Sigmoid colon (tissue), 7 donors: Measurements from ENCODE around the gene KLRD1. TPM values are rescaled to one million over a fixed set of nuclear protein-coding genes. Genes with fewer than 3 reads are reported as not detected.

Experiments used
- DNase-seq: peaks from one replicate; pipeline ENCODE4 v3.0.0-alpha.2; 2019
- H3K27ac ChIP-seq, 4 donors: fragments of 200-600 bp; sonication (generic); one replicate each; pipeline ENCODE4 v1.5.1; 2016 to 2019; ENCODE audit warnings: mild to moderate bottlenecking in 1 of 4
- H3K27me3 ChIP-seq, 3 donors: fragments of 200-600 bp; sonication (generic); one replicate each; pipeline ENCODE4 v1.5.1; 2019; ENCODE audit warnings: mild to moderate bottlenecking in 1 of 3
- H3K36me3 ChIP-seq, 4 donors: fragments of 200-600 bp; sonication (generic); one replicate each; pipeline ENCODE4 v1.5.1; 2016 to 2019
- H3K4me1 ChIP-seq, 4 donors: fragments of 200-600 bp; sonication (generic); one replicate each; pipeline ENCODE4 v1.5.1; 2017 to 2019
- H3K4me3 ChIP-seq, 4 donors: fragments of 200-600 bp; sonication (generic); one replicate each; pipeline ENCODE4 v1.5.1; 2017 to 2019; ENCODE audit warnings: mild to moderate bottlenecking in 2 of 4, moderate library complexity in 1 of 4
- H3K9me3 ChIP-seq, 4 donors: fragments of 200-600 bp in 3 of 4; sonication (generic) in 3 of 4; one replicate each; pipeline versions ENCODE4 v1.5.1 to v1.6.1; 2013 to 2019
- EP300 ChIP-seq, 4 donors: sonication (generic); formaldehyde crosslinking; IDR thresholded peaks; one replicate each; pipeline ENCODE4 v1.6.1; 2017; ENCODE audit warnings: antibody characterized with exemption in 4 of 4
- POLR2A ChIP-seq, 2 donors: fragments of 450-650 bp; IDR thresholded peaks; one replicate each; pipeline ENCODE4 v1.6.1; 2016; ENCODE audit warnings: antibody characterized with exemption in 2 of 2, mild to moderate bottlenecking in 2 of 2, moderate library complexity in 2 of 2
- POLR2AphosphoS5 ChIP-seq, 4 donors: sonication (generic); formaldehyde crosslinking; IDR thresholded peaks; one replicate each; pipeline ENCODE4 v1.6.1; 2017; ENCODE audit warnings: antibody characterized with exemption in 4 of 4
- WGBS, 2 donors: extraction: QIAGEN DNeasy Blood & Tissue Kit; methylation state at CpG; one replicate each; pipeline ENCODE4 v1.1.7; 2013; 5-methylcytosine and 5-hydroxymethylcytosine counted together
- intact Hi-C: fragments of 100-400 bp; cut with DNase I; formaldehyde crosslinking; loops from one replicate; pipeline ENCODE4 v1.15.1; 2023
- polyA plus RNA-seq, 3 donors: library from polyadenylated mRNA; stranded (reverse); fragments of 200-250 nt; gene quantifications; one replicate each; pipeline ENCODE4 v1.2.3, GENCODE V29; 2013
- total RNA-seq, 4 donors: library from RNA; depleted of rRNA; stranded (reverse); fragments of >200 nt; gene quantifications; one replicate each; pipeline ENCODE4 v1.1.0, GENCODE V29; 2016
- TF ChIP-seq, protein P1 (sequence below), 4 experiments: fragments of 450-650 bp in 3 of 4; fragments of 200-600 bp in 1 of 4; IDR thresholded peaks; one replicate each; pipeline ENCODE4 v1.5.1; 2016 to 2019; ENCODE audit warnings: antibody characterized with exemption in 4 of 4, mild to moderate bottlenecking in 3 of 4, moderate library complexity in 2 of 4
- donor health status: healthy with polysubstance abuse.
- donor health status: Bipolar disorder and iron deficiency.
- donor health status: healthy.

The KLRD1 gene
- total and polyA plus RNA-seq, 7 donors = 0.54 to 3.6 (median 1.2) TPM; not detected in 1

DNA sequence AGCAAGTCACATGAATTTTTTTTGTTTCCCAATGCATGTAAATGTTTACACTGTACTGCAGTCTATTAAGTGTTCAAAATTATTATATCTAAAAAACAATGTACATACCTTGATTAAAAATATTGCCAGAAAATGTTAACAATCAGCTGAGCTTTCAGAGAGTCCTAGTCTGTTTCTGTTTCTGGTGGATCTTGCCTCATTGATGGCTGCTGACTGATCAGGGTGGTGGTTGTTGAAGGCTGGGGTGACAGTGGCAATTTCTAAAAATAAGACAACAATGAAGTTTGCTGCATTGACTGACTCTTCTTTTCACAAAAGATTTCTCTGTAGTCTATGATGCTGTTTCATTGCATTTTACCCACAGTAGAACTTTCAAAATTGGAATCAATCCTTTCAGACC, 16.6 kb upstream of the KLRD1 start:
- Histone ChIP-seq H3K4me3 (no peak overlapping the region), H3K27ac (no peak overlapping the region), H3K9me3 (no peaks in the 10 kb centered on the region), H3K4me1 (no peaks in the 10 kb centered on the region), H3K27me3 (no peaks in the 10 kb centered on the region), H3K36me3 (no peaks in the 10 kb centered on the region)
- TF ChIP-seq POLR2A (IDR thresholded peaks at IDR 0.05) (no peak), EP300 (IDR thresholded peaks at IDR 0.05) (no peak), POLR2AphosphoS5 (IDR thresholded peaks at IDR 0.05) (no peak)
- TF ChIP-seq, protein P1, sequence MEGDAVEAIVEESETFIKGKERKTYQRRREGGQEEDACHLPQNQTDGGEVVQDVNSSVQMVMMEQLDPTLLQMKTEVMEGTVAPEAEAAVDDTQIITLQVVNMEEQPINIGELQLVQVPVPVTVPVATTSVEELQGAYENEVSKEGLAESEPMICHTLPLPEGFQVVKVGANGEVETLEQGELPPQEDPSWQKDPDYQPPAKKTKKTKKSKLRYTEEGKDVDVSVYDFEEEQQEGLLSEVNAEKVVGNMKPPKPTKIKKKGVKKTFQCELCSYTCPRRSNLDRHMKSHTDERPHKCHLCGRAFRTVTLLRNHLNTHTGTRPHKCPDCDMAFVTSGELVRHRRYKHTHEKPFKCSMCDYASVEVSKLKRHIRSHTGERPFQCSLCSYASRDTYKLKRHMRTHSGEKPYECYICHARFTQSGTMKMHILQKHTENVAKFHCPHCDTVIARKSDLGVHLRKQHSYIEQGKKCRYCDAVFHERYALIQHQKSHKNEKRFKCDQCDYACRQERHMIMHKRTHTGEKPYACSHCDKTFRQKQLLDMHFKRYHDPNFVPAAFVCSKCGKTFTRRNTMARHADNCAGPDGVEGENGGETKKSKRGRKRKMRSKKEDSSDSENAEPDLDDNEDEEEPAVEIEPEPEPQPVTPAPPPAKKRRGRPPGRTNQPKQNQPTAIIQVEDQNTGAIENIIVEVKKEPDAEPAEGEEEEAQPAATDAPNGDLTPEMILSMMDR (IDR thresholded peaks at IDR 0.05) = no peak
- intact Hi-C loops = no loop called here
- DNase-seq = no peak

GRCh38 chr12:10293151-10293550, 14.5 kb upstream of the KLRD1 start:
- TF ChIP-seq, protein P1 (IDR thresholded peaks at IDR 0.05) = no peak
- no peak for TF ChIP-seq POLR2AphosphoS5 (IDR thresholded peaks at IDR 0.05)
- no peak for TF ChIP-seq EP300 (IDR thresholded peaks at IDR 0.05)
- TF ChIP-seq POLR2A (IDR thresholded peaks at IDR 0.05) = no peak
- Histone ChIP-seq H3K4me3 (no peak overlapping the region), H3K27me3 (no peaks in the 10 kb centered on the region), H3K27ac (no peak overlapping the region), H3K36me3 (no peaks in the 10 kb centered on the region), H3K9me3 (no peaks in the 10 kb centered on the region), H3K4me1 (no peaks in the 10 kb centered on the region)
- WGBS, 2 donors = 72 to 86% methylated on average over 4 of the region's 4 CpGs
- intact Hi-C loops = no loop called here
- DNase-seq = no peak

DNA sequence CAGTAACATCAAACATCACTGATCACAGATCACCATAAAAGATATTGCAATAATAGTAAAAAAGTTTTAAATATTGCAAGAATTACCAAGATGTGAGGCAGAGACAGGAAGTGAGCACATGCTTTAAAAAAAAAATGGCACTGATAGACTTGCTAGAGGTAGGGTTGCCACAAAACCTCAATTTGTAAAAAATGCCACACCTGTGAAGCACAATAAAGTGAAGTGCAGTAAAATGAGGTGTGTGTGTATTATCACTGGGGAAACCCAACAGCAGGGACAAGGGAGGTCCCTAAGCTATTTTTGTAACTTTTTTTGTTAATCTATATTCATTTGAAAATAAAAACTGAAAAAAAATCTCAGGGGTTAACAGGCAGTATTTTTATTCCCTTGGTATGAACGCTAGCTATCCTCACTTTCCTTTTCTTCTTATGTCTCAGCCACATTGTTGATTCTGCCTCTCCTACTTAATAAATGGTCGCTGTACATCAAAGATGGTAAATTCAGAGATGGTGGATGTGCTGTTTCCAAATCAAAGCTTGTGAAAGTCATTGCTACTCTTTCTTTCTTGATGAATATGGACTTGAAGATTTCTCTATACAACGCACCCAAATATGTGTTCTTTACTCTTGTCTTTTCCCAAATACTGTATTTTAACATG, 14.0 kb upstream of the KLRD1 start:
- Histone ChIP-seq H3K27ac (no peak overlapping the region), H3K4me3 (no peak overlapping the region), H3K36me3 (no peaks in the 10 kb centered on the region), H3K9me3 (no peaks in the 10 kb centered on the region), H3K27me3 (no peaks in the 10 kb centered on the region), H3K4me1 (no peaks in the 10 kb centered on the region)
- WGBS, 2 donors = 63 to 66% methylated on average over 3 of the region's 3 CpGs
- TF ChIP-seq, protein P1 (IDR thresholded peaks at IDR 0.05) = no peak
- TF ChIP-seq POLR2AphosphoS5 (IDR thresholded peaks at IDR 0.05) (no peak), POLR2A (IDR thresholded peaks at IDR 0.05) (no peak), EP300 (IDR thresholded peaks at IDR 0.05) (no peak)
- no peak for DNase-seq
- intact Hi-C loops = no loop called here

GRCh38 chr12:10301103-10301502, 6.6 kb upstream of the KLRD1 start:
- Histone ChIP-seq H3K9me3 (no peaks in the 10 kb centered on the region), H3K4me3 (no peak overlapping the region), H3K27ac (no peak overlapping the region), H3K27me3 (no peaks in the 10 kb centered on the region), H3K4me1 (no peaks in the 10 kb centered on the region), H3K36me3 (no peaks in the 10 kb centered on the region)
- no peak for DNase-seq
- TF ChIP-seq POLR2AphosphoS5 (IDR thresholded peaks at IDR 0.05) (no peak), EP300 (IDR thresholded peaks at IDR 0.05) (no peak), POLR2A (IDR thresholded peaks at IDR 0.05) (no peak)
- TF ChIP-seq, protein P1 (IDR thresholded peaks at IDR 0.05) = no peak
- 52 to 72% methylated on average over 1 of the region's 1 CpG for WGBS, 2 donors
- intact Hi-C loops = no loop called here

DNA sequence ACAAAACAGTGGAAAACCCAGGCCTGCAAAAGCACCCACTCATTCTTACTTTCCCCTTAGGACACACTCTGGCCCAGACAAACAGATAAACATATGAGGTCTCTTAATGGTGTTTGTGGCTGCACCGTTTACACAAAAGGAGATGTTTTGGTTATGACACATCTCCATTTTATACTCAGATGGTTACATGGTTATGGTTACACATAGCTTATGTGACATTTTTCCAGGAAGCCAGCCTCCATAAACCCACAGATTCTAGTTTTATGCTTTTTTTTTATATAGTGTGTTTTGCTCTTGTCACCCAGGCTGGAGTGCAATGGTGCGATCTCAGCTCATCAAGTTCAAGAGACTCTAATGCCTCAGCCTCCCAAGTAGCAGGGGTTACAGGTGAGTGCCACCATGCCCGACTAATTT, 3.5 kb upstream of the KLRD1 start:
- Histone ChIP-seq H3K9me3 (no peaks in the 10 kb centered on the region), H3K4me3 (no peak overlapping the region), H3K27me3 (no peaks in the 10 kb centered on the region), H3K4me1 (no peaks in the 10 kb centered on the region), H3K27ac (no peak overlapping the region), H3K36me3 (no peaks in the 10 kb centered on the region)
- intact Hi-C loops = no loop called here
- WGBS, 2 donors = 69% methylated on average over 3 of the region's 3 CpGs
- DNase-seq = no peak
- TF ChIP-seq EP300 (IDR thresholded peaks at IDR 0.05) (no peak), POLR2AphosphoS5 (IDR thresholded peaks at IDR 0.05) (no peak), POLR2A (IDR thresholded peaks at IDR 0.05) (no peak)
- TF ChIP-seq, protein P1 (IDR thresholded peaks at IDR 0.05) = no peak
